Stomach (tissue), 4 donors: ENCODE results near the gene ABCB8.

ENCODE experiments used
- CTCF ChIP-seq, 7 experiments: fragments of 450-650 bp in 4 of 7; fragments of 200-600 bp in 3 of 7; sonication (generic) in 3 of 7; IDR thresholded peaks; one replicate each; pipeline ENCODE4 v1.5.1; 2016 to 2019; ENCODE audit warnings: antibody characterized with exemption in 7 of 7, control low read depth in 2 of 7, mild to moderate bottlenecking in 1 of 7
- POLR2A ChIP-seq, 4 donors: fragments of 450-650 bp; IDR thresholded peaks; one replicate each; pipeline ENCODE4 v1.6.1; 2016; ENCODE audit warnings: antibody characterized with exemption in 4 of 4, control low read depth in 2 of 4, mild to moderate bottlenecking in 1 of 4, moderate library complexity in 1 of 4
- POLR2AphosphoS5 ChIP-seq, 3 donors: sonication (generic); formaldehyde crosslinking; IDR thresholded peaks; one replicate each; pipeline ENCODE4 v1.6.1; 2016; ENCODE audit warnings: antibody characterized with exemption in 3 of 3

- no peak for TF ChIP-seq POLR2A (IDR thresholded peaks at IDR 0.05)
- TF ChIP-seq CTCF (IDR thresholded peaks at IDR 0.05) = no peak
- TF ChIP-seq POLR2AphosphoS5 (IDR thresholded peaks at IDR 0.05) = no peak
Observed at GRCh38 chr7:151006590-151007300, 21.5 kb upstream of the ABCB8 start.
